Measurements from ENCODE around the gene CBARP. TPM values are rescaled to one million over a fixed set of nuclear protein-coding genes. Genes with fewer than 3 reads are reported as not detected.

Gene CBARP
- total and polyA plus RNA-seq, 2 of the 13 experiments (the other 11 are each of a cell fraction or from before 2014, with no cell fraction given), result 1.2 to 1.4 TPM

DNA sequence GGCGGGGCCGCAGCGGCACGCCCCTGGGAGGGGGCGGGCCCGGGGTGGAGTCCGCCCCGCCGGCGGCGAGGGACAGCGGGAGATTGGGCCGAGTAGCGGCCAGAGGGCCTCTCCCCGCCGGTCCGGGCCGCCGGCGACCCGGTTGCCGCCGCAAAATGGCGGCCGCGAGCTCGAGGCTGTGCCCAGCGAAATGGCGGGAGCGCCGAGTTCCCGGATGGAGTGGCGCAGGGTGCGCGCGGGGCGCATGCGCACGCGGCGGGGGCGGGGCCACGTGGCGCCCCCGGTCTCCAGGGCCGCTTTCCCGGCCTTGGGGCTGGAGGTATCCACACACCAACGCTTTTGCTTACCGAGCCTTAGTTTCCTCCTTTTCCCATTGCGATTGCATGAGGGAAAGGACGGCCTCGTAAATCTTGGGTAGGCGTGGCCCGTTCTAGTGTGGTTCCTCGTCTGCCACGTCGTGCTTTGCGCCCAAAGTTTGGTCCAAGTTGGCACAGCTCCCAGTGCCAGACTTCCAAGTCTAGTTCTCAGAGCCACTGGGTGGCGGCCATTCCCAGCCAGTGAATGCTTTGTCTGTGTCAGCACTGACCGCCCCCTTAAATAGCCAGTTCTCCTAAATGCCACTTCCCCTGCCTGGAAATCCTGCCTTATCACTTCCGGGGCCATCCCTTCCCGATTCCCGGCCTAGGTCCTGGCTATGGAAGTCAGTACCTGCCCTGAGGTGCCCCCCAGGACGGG lies 31.8 kb upstream of the CBARP start (continued):
- TF ChIP-seq CENPX (CRISPR knock-in tag; IDR thresholded peaks at IDR 0.05), result no peak
- no peak for TF ChIP-seq RFX1 (IDR thresholded peaks at IDR 0.05)
- TF ChIP-seq SOX13 (IDR thresholded peaks at IDR 0.05), result no peak
- TF ChIP-seq SOX13 (CRISPR knock-in tag; conservative IDR thresholded peaks at IDR 0.05 in 1 of 2, IDR thresholded peaks at IDR 0.05 in 1 of 2), result peak in 1 of 2 experiments; percentile 37; a peak in 1 of 4 replicates
- 0 out of 2 replicates have a peak, but pooled peaks have one; percentile 39 for TF ChIP-seq ZNF350 (CRISPR knock-in tag; IDR thresholded peaks at IDR 0.05; ENCODE audit: borderline replicate concordance, low read depth)
- TF ChIP-seq, protein P1, sequence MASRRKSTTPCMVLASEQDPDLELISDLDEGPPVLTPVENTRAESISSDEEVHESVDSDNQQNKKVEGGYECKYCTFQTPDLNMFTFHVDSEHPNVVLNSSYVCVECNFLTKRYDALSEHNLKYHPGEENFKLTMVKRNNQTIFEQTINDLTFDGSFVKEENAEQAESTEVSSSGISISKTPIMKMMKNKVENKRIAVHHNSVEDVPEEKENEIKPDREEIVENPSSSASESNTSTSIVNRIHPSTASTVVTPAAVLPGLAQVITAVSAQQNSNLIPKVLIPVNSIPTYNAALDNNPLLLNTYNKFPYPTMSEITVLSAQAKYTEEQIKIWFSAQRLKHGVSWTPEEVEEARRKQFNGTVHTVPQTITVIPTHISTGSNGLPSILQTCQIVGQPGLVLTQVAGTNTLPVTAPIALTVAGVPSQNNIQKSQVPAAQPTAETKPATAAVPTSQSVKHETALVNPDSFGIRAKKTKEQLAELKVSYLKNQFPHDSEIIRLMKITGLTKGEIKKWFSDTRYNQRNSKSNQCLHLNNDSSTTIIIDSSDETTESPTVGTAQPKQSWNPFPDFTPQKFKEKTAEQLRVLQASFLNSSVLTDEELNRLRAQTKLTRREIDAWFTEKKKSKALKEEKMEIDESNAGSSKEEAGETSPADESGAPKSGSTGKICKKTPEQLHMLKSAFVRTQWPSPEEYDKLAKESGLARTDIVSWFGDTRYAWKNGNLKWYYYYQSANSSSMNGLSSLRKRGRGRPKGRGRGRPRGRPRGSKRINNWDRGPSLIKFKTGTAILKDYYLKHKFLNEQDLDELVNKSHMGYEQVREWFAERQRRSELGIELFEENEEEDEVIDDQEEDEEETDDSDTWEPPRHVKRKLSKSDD (CRISPR knock-in tag; IDR thresholded peaks at IDR 0.05; ENCODE audit: low read depth), result peak; percentile 68
- TF ChIP-seq, protein P2, sequence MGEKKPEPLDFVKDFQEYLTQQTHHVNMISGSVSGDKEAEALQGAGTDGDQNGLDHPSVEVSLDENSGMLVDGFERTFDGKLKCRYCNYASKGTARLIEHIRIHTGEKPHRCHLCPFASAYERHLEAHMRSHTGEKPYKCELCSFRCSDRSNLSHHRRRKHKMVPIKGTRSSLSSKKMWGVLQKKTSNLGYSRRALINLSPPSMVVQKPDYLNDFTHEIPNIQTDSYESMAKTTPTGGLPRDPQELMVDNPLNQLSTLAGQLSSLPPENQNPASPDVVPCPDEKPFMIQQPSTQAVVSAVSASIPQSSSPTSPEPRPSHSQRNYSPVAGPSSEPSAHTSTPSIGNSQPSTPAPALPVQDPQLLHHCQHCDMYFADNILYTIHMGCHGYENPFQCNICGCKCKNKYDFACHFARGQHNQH (CRISPR knock-in tag; IDR thresholded peaks at IDR 0.05), result no peak
- TF ChIP-seq, protein P3, sequence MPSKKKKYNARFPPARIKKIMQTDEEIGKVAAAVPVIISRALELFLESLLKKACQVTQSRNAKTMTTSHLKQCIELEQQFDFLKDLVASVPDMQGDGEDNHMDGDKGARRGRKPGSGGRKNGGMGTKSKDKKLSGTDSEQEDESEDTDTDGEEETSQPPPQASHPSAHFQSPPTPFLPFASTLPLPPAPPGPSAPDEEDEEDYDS (CRISPR knock-in tag; IDR thresholded peaks at IDR 0.05), result no peak
- TF ChIP-seq, protein P4, sequence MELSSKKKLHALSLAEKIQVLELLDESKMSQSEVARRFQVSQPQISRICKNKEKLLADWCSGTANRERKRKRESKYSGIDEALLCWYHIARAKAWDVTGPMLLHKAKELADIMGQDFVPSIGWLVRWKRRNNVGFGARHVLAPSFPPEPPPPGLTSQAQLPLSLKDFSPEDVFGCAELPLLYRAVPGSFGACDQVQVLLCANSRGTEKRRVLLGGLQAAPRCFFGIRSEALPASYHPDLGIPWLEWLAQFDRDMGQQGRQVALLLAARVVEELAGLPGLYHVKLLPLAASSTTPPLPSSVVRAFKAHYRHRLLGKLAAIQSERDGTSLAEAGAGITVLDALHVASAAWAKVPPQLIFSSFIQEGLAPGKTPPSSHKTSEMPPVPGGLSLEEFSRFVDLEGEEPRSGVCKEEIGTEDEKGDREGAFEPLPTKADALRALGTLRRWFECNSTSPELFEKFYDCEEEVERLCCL (CRISPR knock-in tag; IDR thresholded peaks at IDR 0.05; ENCODE audit: borderline replicate concordance), result no peak
- TF ChIP-seq, protein P5, sequence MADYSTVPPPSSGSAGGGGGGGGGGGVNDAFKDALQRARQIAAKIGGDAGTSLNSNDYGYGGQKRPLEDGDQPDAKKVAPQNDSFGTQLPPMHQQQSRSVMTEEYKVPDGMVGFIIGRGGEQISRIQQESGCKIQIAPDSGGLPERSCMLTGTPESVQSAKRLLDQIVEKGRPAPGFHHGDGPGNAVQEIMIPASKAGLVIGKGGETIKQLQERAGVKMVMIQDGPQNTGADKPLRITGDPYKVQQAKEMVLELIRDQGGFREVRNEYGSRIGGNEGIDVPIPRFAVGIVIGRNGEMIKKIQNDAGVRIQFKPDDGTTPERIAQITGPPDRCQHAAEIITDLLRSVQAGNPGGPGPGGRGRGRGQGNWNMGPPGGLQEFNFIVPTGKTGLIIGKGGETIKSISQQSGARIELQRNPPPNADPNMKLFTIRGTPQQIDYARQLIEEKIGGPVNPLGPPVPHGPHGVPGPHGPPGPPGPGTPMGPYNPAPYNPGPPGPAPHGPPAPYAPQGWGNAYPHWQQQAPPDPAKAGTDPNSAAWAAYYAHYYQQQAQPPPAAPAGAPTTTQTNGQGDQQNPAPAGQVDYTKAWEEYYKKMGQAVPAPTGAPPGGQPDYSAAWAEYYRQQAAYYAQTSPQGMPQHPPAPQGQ (CRISPR knock-in tag; IDR thresholded peaks at IDR 0.05; ENCODE audit: borderline replicate concordance), result no peak
- TF ChIP-seq, protein P6, sequence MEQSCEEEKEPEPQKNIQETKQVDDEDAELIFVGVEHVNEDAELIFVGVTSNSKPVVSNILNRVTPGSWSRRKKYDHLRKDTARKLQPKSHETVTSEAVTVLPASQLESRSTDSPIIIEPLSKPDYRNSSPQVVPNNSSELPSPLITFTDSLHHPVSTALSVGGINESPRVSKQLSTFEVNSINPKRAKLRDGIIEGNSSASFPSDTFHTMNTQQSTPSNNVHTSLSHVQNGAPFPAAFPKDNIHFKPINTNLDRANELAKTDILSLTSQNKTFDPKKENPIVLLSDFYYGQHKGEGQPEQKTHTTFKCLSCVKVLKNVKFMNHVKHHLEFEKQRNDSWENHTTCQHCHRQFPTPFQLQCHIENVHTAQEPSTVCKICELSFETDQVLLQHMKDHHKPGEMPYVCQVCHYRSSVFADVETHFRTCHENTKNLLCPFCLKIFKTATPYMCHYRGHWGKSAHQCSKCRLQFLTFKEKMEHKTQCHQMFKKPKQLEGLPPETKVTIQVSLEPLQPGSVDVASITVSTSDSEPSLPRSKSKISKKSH (CRISPR knock-in tag; IDR thresholded peaks at IDR 0.05; ENCODE audit: borderline replicate concordance), result no peak
- TF ChIP-seq ZNF138 (CRISPR knock-in tag; IDR thresholded peaks at IDR 0.05; ENCODE audit: low read depth), result peak; percentile 88; the same call in 1 of the 2 replicates
- no peak for TF ChIP-seq ZFYVE20 (CRISPR knock-in tag; IDR thresholded peaks at IDR 0.05; ENCODE audit: borderline replicate concordance, low read depth)
- TF ChIP-seq SYNCRIP (IDR thresholded peaks at IDR 0.05; ENCODE audit: insufficient read depth, low read depth, low read length), result no peak
- no peak for TF ChIP-seq ZFP36L2 (CRISPR knock-in tag; IDR thresholded peaks at IDR 0.05)
- TF ChIP-seq SUZ12 (IDR thresholded peaks at IDR 0.05; ENCODE audit: low read depth, low read length), result no peak
- TF ChIP-seq ZEB1 (IDR thresholded peaks at IDR 0.05; ENCODE audit: insufficient replicate concordance, low read depth), result no peak
- TF ChIP-seq NR2F1 (CRISPR knock-in tag; IDR thresholded peaks at IDR 0.05), result no peak; a peak in 1 of 4 replicates
- TF ChIP-seq CBX1 (IDR thresholded peaks at IDR 0.05; ENCODE audit: low read depth), result no peak
